ENCODE measurements around the gene ARMC2.

ARMC2 gene

GRCh38 chr6:109009962-109010704 is 161.9 kb downstream of the ARMC2 start:
- H3K4me3 ChIP-seq (ENCODE audit: low read length) = peak overlapping the region; percentile 77
- peaks cover 4% of the 10 kb centered on the region; the same call in 1 of the 2 replicates for H3K27me3 ChIP-seq (ENCODE audit: insufficient read depth, low read length)
- WGBS = 32% methylated on average over 10 of the region's 10 CpGs
- no peak overlapping the region for H3K27ac ChIP-seq (ENCODE audit: low read depth, low read length)
- no peaks in the 10 kb centered on the region for H3K9me3 ChIP-seq (ENCODE audit: insufficient read depth, low read depth, low read length)
- peaks cover 20% of the 10 kb centered on the region for H3K4me1 ChIP-seq (ENCODE audit: insufficient read depth, low read length)
- H3K9ac ChIP-seq (ENCODE audit: low read depth, low read length) = peak overlapping the region; percentile 64
- no peaks in the 10 kb centered on the region for H3K36me3 ChIP-seq (ENCODE audit: insufficient read depth, low read length)

- Histone ChIP-seq H3K27me3 (ENCODE audit: insufficient read depth, low read length) (peaks cover 4% of the 10 kb centered on the region; the same call in 1 of the 2 replicates), H3K4me1 (ENCODE audit: insufficient read depth, low read length) (peaks cover 20% of the 10 kb centered on the region), H3K27ac (ENCODE audit: low read depth, low read length) (no peak overlapping the region), H3K4me3 (ENCODE audit: low read length) (no peak overlapping the region; the same call in 1 of the 2 replicates), H3K9me3 (ENCODE audit: insufficient read depth, low read depth, low read length) (no peaks in the 10 kb centered on the region), H3K36me3 (ENCODE audit: insufficient read depth, low read length) (no peaks in the 10 kb centered on the region), H3K9ac (ENCODE audit: low read depth, low read length) (no peak overlapping the region)
- WGBS = 95% methylated on average over 2 of the region's 2 CpGs
These were observed 162.5 kb downstream of the ARMC2 start for GRCh38 chr6:109010705-109011102.

GRCh38 chr6:109013656-109014305 is 165.6 kb downstream of the ARMC2 start:
- 25% methylated on average over 1 of the region's 2 CpGs for WGBS
- no peak overlapping the region for H3K9ac ChIP-seq (ENCODE audit: low read depth, low read length)
- H3K4me1 ChIP-seq (ENCODE audit: insufficient read depth, low read length) = no peaks in the 10 kb centered on the region

GRCh38 chr6:109014606-109015005 is 166.4 kb downstream of the ARMC2 start:
- no peak overlapping the region for H3K4me3 ChIP-seq (ENCODE audit: low read length)
- no peaks in the 10 kb centered on the region for H3K9me3 ChIP-seq (ENCODE audit: insufficient read depth, low read depth, low read length)
- 92% methylated on average over 2 of the region's 2 CpGs for WGBS
- no peaks in the 10 kb centered on the region for H3K36me3 ChIP-seq (ENCODE audit: insufficient read depth, low read length)
- H3K27ac ChIP-seq (ENCODE audit: low read depth, low read length) = no peak overlapping the region
- no peak overlapping the region for H3K9ac ChIP-seq (ENCODE audit: low read depth, low read length)
- H3K4me1 ChIP-seq (ENCODE audit: insufficient read depth, low read length) = peaks cover 5% of the 10 kb centered on the region; the same call in 1 of the 2 replicates
- no peaks in the 10 kb centered on the region for H3K27me3 ChIP-seq (ENCODE audit: insufficient read depth, low read length)

More at GRCh38 chr6:109013656-109014305, 165.6 kb downstream of the ARMC2 start:
- Histone ChIP-seq H3K27ac (ENCODE audit: low read depth, low read length) (no peak overlapping the region), H3K27me3 (ENCODE audit: insufficient read depth, low read length) (no peaks in the 10 kb centered on the region), H3K4me3 (ENCODE audit: low read length) (no peak overlapping the region), H3K36me3 (ENCODE audit: insufficient read depth, low read length) (no peaks in the 10 kb centered on the region), H3K9me3 (ENCODE audit: insufficient read depth, low read depth, low read length) (no peaks in the 10 kb centered on the region)

GRCh38 chr6:109015176-109015575 is 167.0 kb downstream of the ARMC2 start:
- Histone ChIP-seq H3K9ac (ENCODE audit: low read depth, low read length) (no peak overlapping the region), H3K27ac (ENCODE audit: low read depth, low read length) (no peak overlapping the region), H3K4me1 (ENCODE audit: insufficient read depth, low read length) (peaks cover 10% of the 10 kb centered on the region), H3K36me3 (ENCODE audit: insufficient read depth, low read length) (no peaks in the 10 kb centered on the region), H3K9me3 (ENCODE audit: insufficient read depth, low read depth, low read length) (no peaks in the 10 kb centered on the region), H3K4me3 (ENCODE audit: low read length) (no peak overlapping the region), H3K27me3 (ENCODE audit: insufficient read depth, low read length) (no peaks in the 10 kb centered on the region)

- H3K27ac ChIP-seq (ENCODE audit: low read depth, low read length) = no peak overlapping the region
- no peaks in the 10 kb centered on the region for H3K27me3 ChIP-seq (ENCODE audit: insufficient read depth, low read length)
- H3K4me1 ChIP-seq (ENCODE audit: insufficient read depth, low read length) = peaks cover 13% of the 10 kb centered on the region
- no peak overlapping the region for H3K9ac ChIP-seq (ENCODE audit: low read depth, low read length)
- no peaks in the 10 kb centered on the region for H3K9me3 ChIP-seq (ENCODE audit: insufficient read depth, low read depth, low read length)
- H3K36me3 ChIP-seq (ENCODE audit: insufficient read depth, low read length) = no peaks in the 10 kb centered on the region
- no peak overlapping the region for H3K4me3 ChIP-seq (ENCODE audit: low read length)
- WGBS = 50% methylated on average over 1 of the region's 1 CpG
These were observed 171.7 kb downstream of the ARMC2 start for GRCh38 chr6:109019911-109020310.

GRCh38 chr6:109021870-109022269 is 173.6 kb downstream of the ARMC2 start:
- 93% methylated on average over 1 of the region's 1 CpG for WGBS
- H3K4me1 ChIP-seq (ENCODE audit: insufficient read depth, low read length) = peaks cover 13% of the 10 kb centered on the region

GRCh38 chr6:109023356-109023925 is 175.2 kb downstream of the ARMC2 start:
- Histone ChIP-seq H3K9ac (ENCODE audit: low read depth, low read length) (no peak overlapping the region), H3K36me3 (ENCODE audit: insufficient read depth, low read length) (no peaks in the 10 kb centered on the region), H3K9me3 (ENCODE audit: insufficient read depth, low read depth, low read length) (no peaks in the 10 kb centered on the region), H3K27me3 (ENCODE audit: insufficient read depth, low read length) (no peaks in the 10 kb centered on the region), H3K4me3 (ENCODE audit: low read length) (no peak overlapping the region), H3K27ac (ENCODE audit: low read depth, low read length) (no peak overlapping the region), H3K4me1 (ENCODE audit: insufficient read depth, low read length) (peaks cover 13% of the 10 kb centered on the region)

More at GRCh38 chr6:109021870-109022269, 173.6 kb downstream of the ARMC2 start:
- Histone ChIP-seq H3K27ac (ENCODE audit: low read depth, low read length) (no peak overlapping the region), H3K27me3 (ENCODE audit: insufficient read depth, low read length) (no peaks in the 10 kb centered on the region), H3K36me3 (ENCODE audit: insufficient read depth, low read length) (no peaks in the 10 kb centered on the region), H3K9ac (ENCODE audit: low read depth, low read length) (no peak overlapping the region), H3K9me3 (ENCODE audit: insufficient read depth, low read depth, low read length) (no peaks in the 10 kb centered on the region), H3K4me3 (ENCODE audit: low read length) (no peak overlapping the region)
